Activated gamma-delta T cell treated with Interleukin-2 at 50 U/mL for 16 hours (primary cell): ENCODE results near the gene GLMP.
"Not testable (repeated sequence)": the region's sequence is repeated elsewhere in the genome, so short reads cannot be mapped to it uniquely, and the experiment has no call there.

Experiments
- DNase-seq: peaks from one replicate; pipeline ENCODE4 v3.0.0-alpha.2; 2020

GLMP gene, protein sequence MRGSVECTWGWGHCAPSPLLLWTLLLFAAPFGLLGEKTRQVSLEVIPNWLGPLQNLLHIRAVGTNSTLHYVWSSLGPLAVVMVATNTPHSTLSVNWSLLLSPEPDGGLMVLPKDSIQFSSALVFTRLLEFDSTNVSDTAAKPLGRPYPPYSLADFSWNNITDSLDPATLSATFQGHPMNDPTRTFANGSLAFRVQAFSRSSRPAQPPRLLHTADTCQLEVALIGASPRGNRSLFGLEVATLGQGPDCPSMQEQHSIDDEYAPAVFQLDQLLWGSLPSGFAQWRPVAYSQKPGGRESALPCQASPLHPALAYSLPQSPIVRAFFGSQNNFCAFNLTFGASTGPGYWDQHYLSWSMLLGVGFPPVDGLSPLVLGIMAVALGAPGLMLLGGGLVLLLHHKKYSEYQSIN

DNA sequence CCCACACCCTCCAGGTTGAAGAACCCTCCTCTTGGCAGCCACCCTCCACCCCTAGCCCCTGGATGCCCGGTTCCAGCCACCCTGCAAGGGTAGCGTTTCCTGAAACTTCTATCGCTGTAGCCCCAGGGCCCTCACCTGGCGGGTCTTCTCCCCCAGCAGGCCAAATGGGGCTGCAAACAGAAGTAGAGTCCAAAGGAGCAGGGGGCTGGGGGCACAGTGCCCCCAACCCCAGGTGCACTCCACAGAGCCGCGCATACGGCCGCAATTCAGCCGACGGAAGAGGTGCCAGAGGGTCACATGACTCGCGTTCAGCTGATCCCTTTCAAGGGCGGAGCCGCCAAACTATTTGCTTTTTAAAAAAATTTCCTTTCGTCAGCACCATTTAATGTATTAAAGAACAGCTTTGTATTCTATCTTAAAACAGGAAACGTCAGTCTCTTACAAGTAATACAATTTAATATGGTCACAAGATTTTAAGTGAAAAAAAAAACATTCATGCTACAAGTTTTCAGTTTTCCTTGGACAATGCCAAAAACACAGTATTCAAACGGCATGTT lies at the start of gene GLMP:
Gene GLMP (minus strand): TSS at position 289 of the 557 bp plus-strand sequence. CDS start 34 bp downstream, at position 255.
- DNase-seq, result peak; percentile 43

DNA sequence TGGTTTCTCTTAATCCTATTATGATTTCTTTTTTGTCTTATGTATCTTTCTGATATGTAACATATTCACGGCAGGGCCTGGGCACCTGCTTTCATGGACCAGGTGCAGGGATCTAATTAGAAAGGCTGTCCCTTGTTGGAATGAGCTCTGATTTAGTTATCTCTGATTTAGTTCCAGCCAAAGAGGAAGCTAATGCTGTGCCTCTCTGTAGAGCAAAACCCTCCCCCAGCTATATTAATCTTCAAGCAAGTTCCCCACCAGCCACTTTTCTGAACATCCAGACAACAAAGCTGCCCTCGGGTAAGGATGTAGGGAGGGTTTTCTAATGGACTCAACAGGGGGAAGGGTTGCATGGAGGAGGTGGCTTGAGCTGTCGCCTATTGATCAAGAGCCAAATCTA lies 48.9 kb upstream of the GLMP start:
- DNase-seq, result no peak

DNA sequence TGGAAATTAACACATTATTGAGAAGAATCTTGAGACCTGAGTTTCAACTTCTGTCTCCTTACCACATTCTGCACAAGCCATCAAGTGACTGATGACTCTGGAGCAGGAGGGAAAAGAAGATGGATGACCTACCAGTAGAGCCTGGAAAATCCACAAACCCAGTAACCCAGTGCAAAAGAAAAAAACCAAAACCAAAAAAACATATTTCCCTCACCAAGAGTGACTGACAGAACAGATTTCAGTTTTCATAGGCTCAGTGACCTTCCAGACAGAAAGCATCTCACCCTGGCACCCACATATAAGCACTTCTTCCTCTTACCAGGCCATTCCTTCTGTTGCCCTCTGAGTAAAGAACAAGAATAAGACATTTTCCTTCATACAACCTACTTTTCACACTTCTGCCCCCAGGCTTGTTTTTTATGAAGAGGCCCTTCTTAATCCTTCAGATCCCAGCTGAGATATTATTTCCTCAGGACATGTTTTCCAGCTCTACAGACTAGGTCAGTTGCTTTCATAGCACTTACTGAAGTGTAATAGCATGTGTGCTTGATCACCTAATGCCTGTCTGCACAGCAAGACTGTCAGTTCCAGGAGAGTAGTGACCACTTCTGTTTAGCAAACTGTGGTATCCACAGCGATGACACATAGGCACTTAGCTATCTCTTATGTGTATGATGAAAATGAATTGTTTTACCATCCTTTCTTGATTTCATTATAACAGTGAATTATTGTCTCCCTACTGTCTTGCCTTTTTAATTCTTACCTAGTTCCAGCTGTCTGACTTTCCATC lies 46.9 kb upstream of the GLMP start:
- DNase-seq, result no peak

DNA sequence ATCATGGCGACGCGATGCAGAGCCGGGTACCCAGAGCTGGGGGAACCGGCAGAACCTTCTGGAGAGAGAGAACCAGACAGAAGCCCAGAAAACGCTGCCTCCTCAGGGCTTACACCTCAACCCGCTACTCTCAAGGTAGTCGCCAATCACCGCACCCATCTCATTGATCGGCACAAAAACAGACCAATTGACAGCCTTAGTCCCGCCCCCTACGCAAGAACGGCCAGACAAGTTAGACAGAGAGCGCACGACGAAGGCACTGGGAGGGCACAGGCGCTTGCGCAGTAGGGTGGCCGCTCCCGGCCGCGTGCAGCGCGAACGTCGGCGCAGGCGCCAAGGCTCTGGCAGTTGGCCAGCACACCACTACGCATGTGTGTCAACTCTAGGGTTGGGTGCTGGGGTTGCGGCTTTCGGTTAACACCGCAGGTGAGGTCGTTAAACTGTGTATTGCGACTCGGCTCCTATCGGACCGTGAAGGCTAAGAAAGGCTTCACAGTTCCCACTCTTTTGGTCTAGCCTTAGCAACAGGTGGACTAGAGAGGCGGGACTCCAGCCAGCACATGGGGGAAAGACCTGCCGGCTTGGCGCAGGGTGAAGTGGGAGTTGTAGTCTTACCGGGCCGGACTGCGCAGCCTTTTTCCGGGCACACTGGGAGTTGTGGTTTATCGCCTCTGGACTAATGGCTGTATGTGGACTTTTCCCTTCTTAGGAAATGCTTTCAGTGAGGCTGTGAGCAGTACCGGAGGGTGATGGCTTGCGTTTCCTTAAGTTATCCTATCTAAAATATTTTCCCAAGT lies 42.9 kb upstream of the GLMP start, which contains the start of the genes CCT3 and TSACC:
Gene CCT3 (minus strand): TSS at position 113 of the 797 bp plus-strand sequence. CDS start 108 bp downstream, at position 5.
Gene TSACC (plus strand): TSS at position 347 of the 797 bp plus-strand sequence. CDS start 1,232 bp downstream, outside the sequence.
- DNase-seq, result peak; percentile 99

DNA sequence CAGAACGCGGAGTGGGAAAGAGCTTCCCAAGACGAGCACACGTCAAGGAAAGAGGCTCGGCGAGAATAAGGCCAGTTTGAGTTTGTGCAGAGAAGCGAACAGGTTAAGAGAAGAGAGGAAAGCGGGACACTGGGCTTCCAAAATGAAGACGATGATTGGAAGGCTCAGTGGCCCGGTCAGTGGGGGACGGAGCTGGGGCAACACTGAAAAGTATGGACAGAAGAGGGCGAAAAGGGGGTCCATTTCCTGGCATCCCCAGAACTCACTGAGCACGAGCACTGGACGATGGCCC lies 42.4 kb upstream of the GLMP start:
- no peak for DNase-seq

DNA sequence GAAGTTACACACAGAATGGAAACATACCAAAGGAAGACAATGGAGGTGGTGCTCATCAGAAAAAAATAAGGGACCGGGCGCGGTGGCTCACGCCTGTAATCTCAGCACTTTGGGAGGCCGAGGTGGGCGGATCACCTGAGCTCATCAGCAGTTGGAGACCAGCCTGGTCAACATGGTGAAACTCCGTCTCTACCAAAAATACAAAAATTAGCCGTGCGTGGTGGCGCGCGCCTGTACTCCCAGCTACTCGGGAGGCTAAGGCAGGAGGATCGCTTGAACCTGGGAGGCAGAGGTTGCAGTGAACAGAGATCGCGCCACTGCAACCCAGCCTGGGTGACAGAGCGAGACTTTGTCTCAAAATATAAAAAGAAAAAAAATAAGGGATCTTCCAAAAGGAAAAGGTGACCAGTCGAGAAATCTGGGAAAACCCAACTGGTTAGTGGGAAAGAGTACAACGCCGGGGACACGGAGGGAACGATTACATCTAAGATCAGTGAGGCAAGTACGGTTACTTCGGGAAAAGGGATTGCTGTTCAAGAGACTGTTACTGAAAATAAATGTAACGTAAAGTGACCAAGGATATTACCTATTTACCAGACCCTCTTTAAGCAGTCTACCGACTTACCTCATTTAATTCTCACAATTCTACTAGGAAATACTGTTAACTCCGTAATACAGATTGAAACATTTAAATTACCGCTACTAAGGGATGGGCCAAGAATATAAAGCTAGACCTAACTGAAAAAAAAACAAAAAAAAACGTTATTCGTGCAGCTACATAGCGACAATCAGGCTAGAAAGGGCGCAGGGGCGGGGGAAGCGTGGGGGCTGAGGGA lies 41.8 kb upstream of the GLMP start:
- no peak for DNase-seq

DNA sequence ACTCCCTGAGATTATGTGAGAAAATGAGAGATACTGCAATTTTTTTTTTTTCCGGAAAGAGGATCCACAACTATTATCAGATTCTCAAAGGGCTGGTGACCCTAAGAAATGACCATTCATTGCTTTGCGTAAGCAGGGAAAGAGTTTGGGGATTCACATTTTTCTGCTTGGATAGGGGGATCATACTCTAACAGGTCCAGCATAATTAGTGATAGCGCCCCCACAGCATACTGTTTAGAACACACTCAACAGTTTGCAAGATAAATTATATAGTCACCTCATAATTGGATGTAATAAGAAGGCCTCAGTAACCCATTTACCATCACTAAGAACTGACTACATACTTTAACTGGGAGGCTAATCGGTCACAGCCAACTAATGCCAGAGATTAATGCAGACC lies 40.8 kb upstream of the GLMP start:
- no peak for DNase-seq

DNA sequence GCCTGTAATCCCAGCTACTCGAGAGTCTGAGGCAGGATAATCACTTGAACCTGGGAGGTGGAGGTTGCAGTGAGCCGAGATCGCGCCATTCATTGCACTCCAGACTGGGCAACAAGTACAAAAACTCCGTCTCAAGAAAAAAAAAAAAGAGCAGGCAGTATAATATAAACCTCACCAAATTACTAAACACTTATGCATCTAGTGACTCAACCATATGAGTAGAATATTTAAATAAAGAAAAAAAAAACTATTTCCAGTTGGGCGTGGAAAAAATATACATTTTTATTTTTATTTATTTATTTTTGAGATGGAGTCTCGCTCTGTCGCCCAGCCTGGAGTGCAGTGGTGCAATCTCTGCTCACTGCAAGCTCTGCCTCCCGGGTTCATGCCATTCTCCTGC lies 27.7 kb upstream of the GLMP start:
- DNase-seq, result not testable (repeated sequence)

DNA sequence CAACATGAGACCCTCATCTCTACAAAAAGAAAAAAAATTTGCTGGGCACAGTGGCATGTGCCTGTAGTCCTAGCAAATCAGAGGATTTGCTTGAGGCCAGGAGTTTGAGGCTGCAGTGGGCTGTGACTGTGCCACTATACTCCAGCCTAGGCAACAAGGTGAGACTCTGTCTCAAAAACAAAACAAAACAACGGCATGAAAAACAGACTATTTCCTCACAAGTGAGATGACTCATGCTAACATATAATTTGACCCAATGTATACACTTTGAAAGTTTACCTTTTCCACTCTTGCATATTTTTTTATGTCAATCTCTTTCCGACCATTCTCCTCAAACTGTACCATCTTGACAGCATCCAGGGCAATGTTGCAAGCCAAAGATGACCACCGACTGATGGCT lies 25.1 kb upstream of the GLMP start:
- DNase-seq, result no peak

DNA sequence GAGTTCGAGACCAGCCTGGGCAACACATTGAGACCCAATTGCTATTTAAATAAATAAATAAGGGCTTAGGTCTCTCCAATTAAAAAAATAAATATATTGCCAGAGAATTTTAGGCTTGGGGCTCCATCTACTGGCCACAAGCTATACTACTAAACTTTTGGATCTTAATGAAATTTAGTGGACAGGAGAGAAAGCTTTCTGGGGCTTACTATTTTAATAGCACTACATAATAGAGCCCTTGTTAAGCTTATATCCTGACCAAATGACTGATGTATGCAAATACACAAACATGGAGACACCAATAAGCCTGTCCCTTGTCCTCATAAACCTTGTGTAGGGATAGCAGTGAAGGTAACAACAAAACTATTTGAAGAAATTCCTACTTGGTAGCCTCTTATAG lies 24.2 kb upstream of the GLMP start:
- DNase-seq, result no peak

DNA sequence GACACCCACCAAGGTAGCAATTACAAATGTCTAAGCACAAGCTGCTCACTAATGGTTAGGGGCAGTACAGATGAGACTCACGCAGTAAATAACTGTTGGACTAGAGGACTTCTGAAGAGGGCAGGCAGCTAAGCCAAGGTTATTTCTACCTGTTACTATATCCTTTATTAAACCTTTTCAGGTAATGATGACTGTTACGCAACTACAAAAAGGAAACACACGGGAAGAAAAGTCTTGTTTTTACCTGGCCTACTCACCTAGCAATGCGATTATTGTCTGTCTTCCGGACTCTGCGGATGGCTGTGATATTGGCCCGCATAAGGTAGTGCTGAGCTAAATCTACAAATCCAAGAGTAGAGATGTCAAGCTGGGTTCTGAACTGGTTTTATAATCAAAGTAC lies 21.4 kb upstream of the GLMP start:
- no peak for DNase-seq

DNA sequence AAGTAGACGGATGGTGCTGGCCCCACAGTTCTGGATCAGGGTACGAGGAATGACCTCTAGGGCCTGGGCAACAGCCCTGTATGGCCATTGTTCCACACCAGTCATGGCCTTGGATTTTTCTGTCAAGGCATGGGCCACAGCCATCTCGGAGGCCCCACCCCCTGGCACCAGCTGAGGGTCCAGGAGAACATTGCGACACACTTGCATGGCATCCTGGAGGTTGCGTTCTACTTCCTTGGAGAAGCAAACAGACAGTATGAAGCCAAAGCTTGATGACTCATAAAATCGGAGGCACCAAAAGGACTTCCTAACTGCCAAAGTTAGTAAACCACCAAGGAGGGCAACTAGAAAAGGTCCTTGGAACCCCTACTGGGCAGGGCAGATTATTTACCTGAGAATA lies 15.5 kb upstream of the GLMP start:
- DNase-seq, result no peak

DNA sequence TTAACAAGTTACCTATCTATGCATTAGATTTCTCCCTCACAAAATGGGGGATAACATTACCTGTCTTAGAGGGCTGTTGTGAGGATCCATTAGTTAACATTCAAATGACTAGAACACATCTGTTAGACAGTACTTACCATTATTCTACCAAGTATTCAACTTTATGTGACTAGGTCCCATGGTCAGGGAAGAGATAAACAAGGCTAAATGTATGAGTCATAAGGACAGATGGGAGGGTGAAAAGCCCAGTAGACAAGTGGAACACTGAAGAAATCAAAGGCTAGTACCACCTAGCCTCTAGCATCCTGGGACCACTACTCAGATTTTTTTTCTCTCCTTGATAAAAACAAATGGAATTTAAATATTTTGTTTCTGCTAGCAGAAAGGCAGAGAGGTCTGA lies 12.6 kb upstream of the GLMP start:
- no peak for DNase-seq

DNA sequence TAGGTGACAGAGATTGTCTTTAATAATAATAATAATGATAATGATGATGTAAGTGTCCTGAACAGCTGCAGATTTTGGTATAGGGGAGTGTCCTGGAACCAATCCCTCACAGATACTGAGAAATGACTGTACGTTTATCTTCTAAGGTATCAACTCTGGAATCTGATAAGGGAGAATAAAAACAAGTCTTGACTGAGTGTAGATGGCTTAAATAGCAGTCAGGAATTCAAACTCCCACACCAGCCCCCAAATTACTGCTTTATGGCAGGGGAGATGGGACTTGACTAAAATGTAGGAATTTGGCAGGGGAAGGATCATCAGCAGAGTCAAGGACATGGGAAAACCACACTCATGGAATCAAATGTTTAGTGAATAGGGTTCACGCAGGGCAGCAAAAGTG lies 9.7 kb upstream of the GLMP start:
- DNase-seq, result no peak

DNA sequence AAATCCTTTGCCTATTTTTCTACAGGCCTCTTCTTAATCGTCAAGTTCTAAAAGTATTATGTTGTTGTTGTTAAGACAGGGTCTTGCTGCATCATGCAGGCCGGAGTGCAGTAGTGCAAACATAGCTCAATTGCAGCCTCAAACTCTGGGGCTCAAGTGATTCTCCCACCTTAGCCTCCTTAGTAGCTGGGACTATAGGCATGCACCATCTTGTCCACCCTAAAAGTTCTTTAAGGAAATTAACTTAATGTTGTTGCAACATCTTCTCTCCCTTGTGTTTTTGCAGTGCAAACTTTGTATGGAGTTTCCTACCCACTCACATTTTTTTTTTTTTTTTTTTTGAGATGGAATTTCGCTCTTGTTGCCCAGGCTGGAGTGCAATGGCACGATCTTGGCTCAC lies 7.8 kb upstream of the GLMP start:
- no peak for DNase-seq

DNA sequence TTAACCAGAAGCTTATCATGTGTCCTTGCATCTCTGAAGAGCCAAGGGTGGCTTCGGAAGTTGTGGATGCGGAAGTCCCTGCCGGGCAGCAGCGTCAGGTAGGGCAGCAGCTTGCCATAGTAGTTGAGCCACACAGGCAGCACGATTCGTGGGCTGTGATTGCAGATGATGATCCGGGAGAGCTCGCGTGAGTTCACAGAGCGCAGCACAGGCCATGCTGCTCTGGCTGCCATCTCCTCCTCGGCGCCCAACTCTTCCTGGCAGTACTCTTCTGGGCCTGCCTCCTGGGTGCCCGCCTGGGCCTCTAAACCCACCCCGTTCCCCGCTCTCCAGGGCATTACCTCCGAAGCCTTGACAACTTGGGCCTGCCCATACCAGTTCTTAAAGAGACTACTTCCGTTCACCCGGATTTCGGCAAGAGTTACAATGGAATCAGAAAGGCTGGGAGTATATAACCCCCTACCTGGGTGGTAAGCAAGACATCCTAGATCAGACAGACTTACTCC lies 3.4 kb upstream of the GLMP start, which contains the start of gene VHLL:
Gene VHLL (minus strand): TSS at position 456 of the 506 bp plus-strand sequence. CDS start 118 bp downstream, at position 338.
- no peak for DNase-seq

DNA sequence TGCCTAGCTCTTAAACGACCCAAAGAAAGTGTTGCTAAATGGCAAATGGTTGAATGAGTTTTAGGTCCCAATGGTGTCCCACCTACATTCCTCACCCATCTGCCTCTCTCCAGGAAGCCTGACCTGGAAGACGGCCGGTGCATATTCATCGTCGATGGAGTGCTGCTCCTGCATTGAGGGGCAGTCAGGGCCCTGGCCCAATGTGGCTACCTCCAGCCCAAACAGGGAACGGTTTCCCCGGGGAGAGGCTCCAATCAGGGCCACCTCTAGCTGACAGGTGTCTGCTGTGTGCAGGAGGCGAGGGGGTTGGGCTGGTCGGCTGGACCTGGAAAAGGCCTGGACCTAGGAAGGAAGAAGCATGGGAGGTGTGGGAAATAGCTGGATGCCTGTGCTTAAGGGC lies 1.6 kb downstream of the GLMP start:
- DNase-seq, result no peak

DNA sequence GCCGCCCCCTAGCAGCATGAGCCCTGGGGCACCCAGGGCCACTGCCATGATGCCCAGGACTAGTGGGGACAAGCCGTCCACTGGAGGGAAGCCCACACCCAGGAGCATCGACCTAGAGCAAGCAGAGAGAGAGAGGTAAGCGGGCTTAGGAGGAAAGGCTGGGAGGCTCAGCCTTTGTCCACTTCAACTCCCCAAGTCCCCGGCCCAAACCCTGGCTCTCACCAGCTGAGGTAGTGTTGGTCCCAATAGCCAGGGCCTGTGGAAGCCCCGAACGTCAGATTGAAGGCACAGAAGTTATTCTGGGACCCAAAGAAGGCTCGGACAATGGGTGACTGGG lies 2.4 kb downstream of the GLMP start:
- DNase-seq, result no peak

DNA sequence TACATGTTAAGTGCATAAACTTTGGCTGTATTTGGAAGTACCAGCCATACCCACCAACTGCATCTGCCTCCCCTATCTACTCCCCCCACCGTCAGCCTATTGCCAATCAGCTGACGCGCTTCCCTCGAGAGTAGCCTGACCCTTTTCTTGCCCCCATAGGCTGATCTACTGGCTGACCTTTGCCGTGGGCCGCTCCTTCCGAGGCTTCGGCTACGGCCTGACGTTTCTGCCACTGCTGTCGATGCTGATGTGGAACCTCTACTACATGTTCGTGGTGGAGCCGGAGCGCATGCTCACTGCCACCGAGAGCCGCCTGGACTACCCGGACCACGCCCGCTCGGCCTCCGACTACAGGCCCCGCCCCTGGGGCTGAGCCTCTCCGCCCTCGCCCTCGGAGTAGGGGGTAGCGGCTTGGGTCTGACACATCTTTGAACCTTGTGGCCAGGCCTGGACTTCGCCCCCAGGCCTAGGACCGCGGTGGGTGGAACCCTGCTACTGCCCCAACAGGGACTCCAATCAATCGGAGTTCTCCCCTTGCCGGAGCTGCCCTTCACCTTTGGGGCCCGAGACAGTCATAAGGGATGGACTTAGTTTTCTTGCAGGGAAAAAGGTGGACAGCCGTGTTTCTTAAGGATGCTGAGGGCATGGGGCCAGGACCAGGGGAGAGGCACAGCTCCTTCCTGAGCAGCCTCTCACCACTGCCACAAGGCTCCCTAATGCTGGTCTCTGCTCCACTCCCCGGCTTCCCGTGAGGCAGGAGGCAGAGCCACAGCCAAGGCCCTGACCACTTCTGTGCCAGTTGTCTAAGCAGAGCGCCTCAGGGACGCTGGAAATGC lies 4.0 kb downstream of the GLMP start:
- DNase-seq, result no peak

DNA sequence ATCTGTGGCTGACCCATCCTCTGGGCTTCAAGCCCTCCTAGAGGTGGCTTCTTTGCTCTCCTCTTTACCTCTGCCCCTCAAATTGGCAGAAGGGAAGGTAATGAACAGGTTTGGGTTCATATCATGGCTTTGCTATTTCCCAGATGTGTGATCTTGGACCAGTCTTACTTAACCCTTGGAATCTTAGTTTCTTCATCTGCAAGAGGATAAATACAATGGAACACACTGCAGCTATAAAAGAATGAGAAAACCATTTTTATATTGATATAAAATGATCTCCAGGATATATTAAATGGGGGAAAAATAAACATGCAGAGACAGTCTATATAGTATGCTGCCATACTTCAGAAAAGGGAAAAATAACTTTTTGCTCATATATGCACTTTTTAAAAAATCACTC lies 5.6 kb downstream of the GLMP start:
- DNase-seq, result no peak

DNA sequence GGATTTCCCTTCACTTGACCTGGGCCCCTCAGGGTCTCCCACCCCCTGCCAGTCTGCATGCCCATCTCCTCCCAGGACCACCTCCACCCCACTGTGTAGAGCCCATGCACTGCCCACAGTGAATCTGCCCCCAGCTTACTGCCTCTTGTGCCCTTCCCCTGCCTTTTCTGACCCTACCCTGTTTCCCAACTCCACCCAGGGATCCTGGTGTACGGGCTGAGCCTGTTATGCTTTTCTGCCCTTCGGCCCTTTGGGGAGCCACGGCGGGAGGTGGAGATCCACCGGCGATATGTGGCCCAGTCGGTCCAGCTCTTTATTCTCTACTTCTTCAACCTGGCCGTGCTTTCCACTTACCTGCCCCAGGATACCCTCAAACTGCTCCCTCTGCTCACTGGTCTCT lies 9.4 kb downstream of the GLMP start:
- no peak for DNase-seq
